Stromal cell of bone marrow (primary cell): ENCODE results near the gene DNAH9.

Experiments used
- DNase-seq: peaks from one replicate; pipeline ENCODE4 v3.0.0-alpha.2; 2012; ENCODE audit warnings: low read depth

DNAH9 gene

GRCh38 chr17:11651089-11651488, 52.8 kb downstream of the DNAH9 start:
- no peak for DNase-seq

- DNase-seq: no peak
These were observed 70.3 kb downstream of the DNAH9 start for GRCh38 chr17:11668618-11669017.

- no peak for DNase-seq
These were observed 72.9 kb downstream of the DNAH9 start for GRCh38 chr17:11671126-11671525.

- no peak for DNase-seq
These were observed 84.4 kb downstream of the DNAH9 start for GRCh38 chr17:11682646-11683045.

- no peak for DNase-seq
These were observed 92.4 kb downstream of the DNAH9 start for GRCh38 chr17:11690681-11691080.

- DNase-seq: no peak
These were observed 94.4 kb downstream of the DNAH9 start for GRCh38 chr17:11692688-11693087.

- DNase-seq: no peak
These were observed 95.0 kb downstream of the DNAH9 start for GRCh38 chr17:11693284-11693683.

GRCh38 chr17:11700668-11701067, 102.4 kb downstream of the DNAH9 start:
- DNase-seq: no peak

GRCh38 chr17:11701911-11702310, 103.6 kb downstream of the DNAH9 start:
- DNase-seq: no peak

GRCh38 chr17:11704041-11704440, 105.8 kb downstream of the DNAH9 start:
- DNase-seq: no peak

GRCh38 chr17:11705111-11705510, 106.8 kb downstream of the DNAH9 start:
- DNase-seq: no peak

GRCh38 chr17:11707586-11707985, 109.3 kb downstream of the DNAH9 start:
- no peak for DNase-seq

GRCh38 chr17:11712456-11712855, 114.2 kb downstream of the DNAH9 start:
- DNase-seq: no peak

GRCh38 chr17:11719203-11719602, 120.9 kb downstream of the DNAH9 start:
- no peak for DNase-seq

- DNase-seq: no peak
These were observed 121.6 kb downstream of the DNAH9 start for GRCh38 chr17:11719856-11720255.

- no peak for DNase-seq
These were observed 122.5 kb downstream of the DNAH9 start for GRCh38 chr17:11720816-11721215.

- DNase-seq: no peak
These were observed 132.5 kb downstream of the DNAH9 start for GRCh38 chr17:11730747-11731146.

GRCh38 chr17:11736613-11737312, 138.5 kb downstream of the DNAH9 start:
- no peak for DNase-seq

- DNase-seq: no peak
These were observed 139.0 kb downstream of the DNAH9 start for GRCh38 chr17:11737313-11737679.

GRCh38 chr17:11738151-11738550, 139.9 kb downstream of the DNAH9 start:
- DNase-seq: no peak

GRCh38 chr17:11739351-11739750, 141.1 kb downstream of the DNAH9 start:
- DNase-seq: no peak

GRCh38 chr17:11739848-11740247, 141.6 kb downstream of the DNAH9 start:
- DNase-seq: no peak

- no peak for DNase-seq
These were observed 144.6 kb downstream of the DNAH9 start for GRCh38 chr17:11742886-11743285.

- no peak for DNase-seq
These were observed 146.4 kb downstream of the DNAH9 start for GRCh38 chr17:11744696-11745095.

- no peak for DNase-seq
These were observed 149.2 kb downstream of the DNAH9 start for GRCh38 chr17:11747441-11747840.
